K562 (cell line): ENCODE data around the gene DNAJC8. TPM values are rescaled to one million over a fixed set of nuclear protein-coding genes. Genes with fewer than 3 reads are reported as not detected.

Experiments used
- BRD9 ChIP-seq: fragments of 450-650 bp; IDR thresholded peaks from 2 replicates; pipeline ENCODE4 v1.6.1; 2018; ENCODE audit warnings: low read depth; ENCODE audit not compliant: partially characterized antibody
- BRF1 ChIP-seq: IDR thresholded peaks from 3 replicates; pipeline ENCODE4 v1.6.1; 2011; ENCODE audit warnings: borderline replicate concordance, mild to moderate bottlenecking; ENCODE audit not compliant: insufficient read length; ENCODE audit errors: extremely low read depth
- CBX3 ChIP-seq, 2 experiments: IDR thresholded peaks; 1 replicate in 1 of 2; 2 replicates in 1 of 2; pipeline ENCODE4 v1.6.1; 2012; ENCODE audit warnings: inconsistent platforms in 2 of 2, low read length in 2 of 2, borderline replicate concordance in 1 of 2, control low read depth in 1 of 2
- DPF2 ChIP-seq: fragments of 450-650 bp; IDR thresholded peaks from 2 replicates; pipeline ENCODE4 v1.6.1; 2016
- EHMT2 ChIP-seq: fragments of 450-650 bp; IDR thresholded peaks from 2 replicates; pipeline ENCODE4 v1.6.1; 2018; ENCODE audit warnings: antibody characterized with exemption
- GABPA ChIP-seq: fragments of 200-800 bp; sonication (Bioruptor generic); conservative IDR thresholded peaks from 2 replicates; pipeline ENCODE4 v1.6.1; 2016; ENCODE audit warnings: low read depth, missing genetic modification characterization, missing compliant biosample characterization
- HDAC1 ChIP-seq, 2 experiments: fragments of 450-650 bp; IDR thresholded peaks; 2 replicates each; pipeline ENCODE4 v1.6.1; 2016 to 2017; ENCODE audit warnings: inconsistent platforms in 1 of 2, mild to moderate bottlenecking in 1 of 2, moderate library complexity in 1 of 2
- ID3 ChIP-seq, 2 experiments: fragments of 250-450 bp in 1 of 2; fragments of 450-650 bp in 1 of 2; sonication (Bioruptor Pico) in 1 of 2; IDR thresholded peaks; 2 replicates each; pipeline versions ENCODE4 v1.6.1 to v1.8.0; 2016 to 2021; ENCODE audit warnings: mild to moderate bottlenecking in 2 of 2, moderate library complexity in 2 of 2, missing compliant biosample characterization in 1 of 2, missing genetic modification characterization in 1 of 2
- ILK ChIP-seq: fragments of 450-650 bp; IDR thresholded peaks from 2 replicates; pipeline ENCODE4 v1.6.1; 2016; ENCODE audit warnings: missing genetic modification characterization, low read depth, mild to moderate bottlenecking, missing compliant biosample characterization, moderate library complexity, borderline replicate concordance
- JUNB ChIP-seq: fragments of 450-650 bp; formaldehyde crosslinking; conservative IDR thresholded peaks from 2 replicates; pipeline ENCODE4 v1.4.0; 2020; ENCODE audit warnings: mild to moderate bottlenecking
- NR2F6 ChIP-seq: fragments of 450-650 bp; formaldehyde crosslinking; IDR thresholded peaks from 2 replicates; pipeline ENCODE4 v1.4.0; 2020; ENCODE audit warnings: mild to moderate bottlenecking
- PKNOX1 ChIP-seq: fragments of 450-650 bp; IDR thresholded peaks from 2 replicates; pipeline ENCODE4 v1.6.1; 2016
- POLR3A ChIP-seq: IDR thresholded peaks from 2 replicates; pipeline ENCODE4 v1.6.1; 2011; ENCODE audit warnings: borderline replicate concordance, mild to moderate bottlenecking, moderate library complexity; ENCODE audit not compliant: insufficient read length, insufficient read depth; ENCODE audit errors: extremely low read depth
- RBBP5 ChIP-seq: fragments of 200-600 bp; sonication (generic); IDR thresholded peaks from 2 replicates; pipeline ENCODE4 v1.6.1; 2012; ENCODE audit warnings: borderline replicate concordance, mild to moderate bottlenecking, low read length, control low read depth, inconsistent platforms; ENCODE audit not compliant: insufficient read depth, poor library complexity, severe bottlenecking
- RBM17 ChIP-seq: fragments of 200-400 bp; formaldehyde crosslinking; IDR thresholded peaks from 2 replicates; pipeline ENCODE4 v1.6.1; 2017; ENCODE audit warnings: low read depth, mild to moderate bottlenecking, low read length, borderline replicate concordance
- SLC30A9 ChIP-seq: fragments of 250-450 bp; sonication (Bioruptor Pico); IDR thresholded peaks from 2 replicates; pipeline ENCODE4 v1.8.0; 2022; ENCODE audit warnings: mild to moderate bottlenecking, moderate library complexity
- TARDBP ChIP-seq: fragments of 450-650 bp; IDR thresholded peaks from 2 replicates; pipeline ENCODE4 v1.6.1; 2016
- TCF7 ChIP-seq: sonication (generic); IDR thresholded peaks from 2 replicates; pipeline ENCODE4 v1.6.1; 2016; ENCODE audit warnings: antibody characterized with exemption, borderline replicate concordance
- WHSC1 ChIP-seq: IDR thresholded peaks from one replicate; pipeline ENCODE4 v1.6.1; 2012; ENCODE audit warnings: low read length, control low read depth, inconsistent platforms
- ZNF12 ChIP-seq: sonication (generic); formaldehyde crosslinking; IDR thresholded peaks from 2 replicates; pipeline ENCODE4 v1.4.0; 2020; ENCODE audit warnings: mild to moderate bottlenecking, missing genetic modification reagents
- ZNF280A ChIP-seq: fragments of 450-650 bp; IDR thresholded peaks from 2 replicates; pipeline ENCODE4 v1.6.1; 2018; ENCODE audit warnings: mild to moderate bottlenecking, low read depth; ENCODE audit not compliant: partially characterized antibody
- ZNF583 ChIP-seq: fragments of 250-450 bp; sonication (Bioruptor Pico); IDR thresholded peaks from 2 replicates; pipeline ENCODE4 v1.4.0; 2020
- ZNF77 ChIP-seq: fragments of 250-450 bp; sonication (Bioruptor Pico); IDR thresholded peaks from 2 replicates; pipeline ENCODE4 v1.5.0; 2020
- ZNF780A ChIP-seq: fragments of 250-450 bp; sonication (Bioruptor Pico); IDR thresholded peaks from 2 replicates; pipeline ENCODE4 v1.5.0; 2021; ENCODE audit warnings: mild to moderate bottlenecking
- polyA plus RNA-seq, 8 experiments: library from polyadenylated mRNA; depleted of rRNA in 4 of 8; stranded (reverse) in 5 of 8; unstranded in 3 of 8; fragments of >200 nt; fragmentation: Nextera tagmentation in 2 of 8; fragmentation: Illumina TruSeq in 1 of 8; extraction: Ambion mirVana in 2 of 8; extraction: Trizol in 1 of 8; gene quantifications; 2 replicates each; pipeline versions ENCODE4 v1.2.1 to v1.2.3, GENCODE V29; 2011 to 2014; ENCODE audit warnings: inconsistent platforms in 1 of 8, missing spikeins in 1 of 8
- total RNA-seq, 7 experiments: library from RNA; depleted of rRNA in 6 of 7; stranded (reverse); fragments of >200 nt in 6 of 7; fragmentation: Illumina TruSeq in 2 of 7; extraction: Trizol in 2 of 7; gene quantifications; 2 replicates each; pipeline versions ENCODE4 v1.2.1 to v1.2.3, GENCODE V29; 2011 to 2021; ENCODE audit warnings: low replicate concordance in 1 of 7
- TF ChIP-seq, protein P1 (sequence below): sonication (generic); formaldehyde crosslinking; IDR thresholded peaks from 2 replicates; pipeline ENCODE4 v1.8.0; 2022; ENCODE audit warnings: mild to moderate bottlenecking, missing genetic modification reagents

Gene DNAJC8
- total and polyA plus RNA-seq, 9 of the 15 experiments (the other 6 are each of a cell fraction or from before 2014, with no cell fraction given), result 143 to 508 (median 209) TPM

DNA sequence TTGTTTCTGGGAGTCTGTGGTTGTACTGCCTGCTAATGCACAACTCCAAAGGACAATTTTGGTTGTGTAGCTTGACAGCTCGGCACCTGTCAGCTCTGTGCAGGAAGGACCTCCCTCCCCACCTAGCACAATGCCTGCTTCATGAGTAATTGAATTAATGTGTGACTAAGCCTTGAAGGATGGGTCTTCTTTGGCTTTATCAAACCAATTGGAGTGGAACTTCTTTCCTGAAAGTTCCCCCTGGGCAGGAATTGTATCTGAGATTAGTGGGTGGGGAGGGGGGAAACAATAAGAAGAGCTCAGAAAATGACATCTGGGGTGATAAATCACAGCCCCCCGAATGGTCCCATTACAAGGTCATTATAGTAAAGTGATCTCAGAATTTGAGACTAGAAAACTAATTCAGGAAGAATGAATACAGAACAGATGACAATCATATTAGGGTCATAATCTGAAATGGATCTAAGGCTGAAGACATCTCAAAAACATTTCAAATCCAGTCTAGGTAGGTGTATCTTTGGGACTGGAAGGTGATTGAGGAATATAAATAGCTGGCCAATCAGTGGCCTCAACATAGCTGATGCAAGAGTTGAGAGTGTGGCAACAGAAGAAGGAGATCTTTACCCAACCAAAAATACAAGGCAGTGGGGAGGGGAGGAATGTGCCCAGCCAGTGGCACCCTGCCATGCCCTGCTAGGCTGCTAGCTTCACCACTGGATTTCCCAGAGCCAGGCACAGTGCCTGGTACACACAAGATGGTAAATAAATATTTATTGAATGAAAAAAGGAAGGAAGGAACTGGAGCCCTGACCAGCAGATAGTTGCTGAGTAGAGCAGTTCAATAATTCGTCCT, 16.4 kb upstream of the DNAJC8 start (continued):
- TF ChIP-seq ID3 (CRISPR knock-in tag; IDR thresholded peaks at IDR 0.05) (no peak), ID3 (tag; IDR thresholded peaks at IDR 0.05) (no peak), ZNF583 (CRISPR knock-in tag) (peak; percentile 74; the same call in 1 of the 2 replicates), GABPA (tag) (0 out of 2 replicates have a peak, but pooled peaks have one; percentile 18), ZNF77 (CRISPR knock-in tag) (no peak), NR2F6 (0 out of 2 replicates have a peak, but pooled peaks have one; percentile 21), PKNOX1 (peak; percentile 70), DPF2 (no peak), TARDBP (no peak), SLC30A9 (CRISPR knock-in tag) (no peak), ZNF12 (CRISPR knock-in tag) (no peak), POLR3A (no peak), TCF7 (no peak), ILK (no peak), BRD9 (no peak), RBBP5 (no peak), BRF1 (no peak), EHMT2 (no peak), HDAC1 (IDR thresholded peaks at IDR 0.05) (0 out of 4 replicates have a peak, but pooled peaks of 1 of the 2 experiments have one; percentile 11), JUNB (no peak), ZNF280A (no peak), RBM17 (no peak), CBX3 (IDR thresholded peaks at IDR 0.05; ENCODE audit: borderline replicate concordance in 1 of 2, low read length in 2 of 2) (no peak), ZNF780A (CRISPR knock-in tag) (no peak), WHSC1 (no peak)
- TF ChIP-seq, protein P1, sequence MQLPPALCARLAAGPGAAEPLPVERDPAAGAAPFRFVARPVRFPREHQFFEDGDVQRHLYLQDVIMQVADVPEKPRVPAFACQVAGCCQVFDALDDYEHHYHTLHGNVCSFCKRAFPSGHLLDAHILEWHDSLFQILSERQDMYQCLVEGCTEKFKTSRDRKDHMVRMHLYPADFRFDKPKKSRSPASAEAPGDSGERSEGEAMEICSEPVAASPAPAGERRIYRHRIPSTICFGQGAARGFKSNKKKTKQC (CRISPR knock-in tag), result no peak
